ENCODE data around the gene MICAL2. TPM values are rescaled to one million over a fixed set of nuclear protein-coding genes. Genes with fewer than 3 reads are reported as not detected.

The MICAL2 gene
- total and polyA plus RNA-seq, 10 of the 15 experiments (the other 5 are each of a cell fraction or from before 2014, with no cell fraction given) = 0.90 to 5.6 (median 2.4) TPM

GRCh38 chr11:12131943-12132789, 21.8 kb downstream of the MICAL2 start (continued):
- TF ChIP-seq HSF1 (IDR thresholded peaks at IDR 0.05; ENCODE audit: low read depth, low read length) = no peak

- ATAC-seq = no peak
- Histone ChIP-seq H3K9me3 (replicated peaks; ENCODE audit: control insufficient read depth, insufficient read depth, low read length) (no peaks in the 10 kb centered on the region), H3K9ac (ENCODE audit: control insufficient read depth, insufficient read depth, low read length) (no peak overlapping the region), H3K36me3 (ENCODE audit: control insufficient read depth in 2 of 2, insufficient read depth in 2 of 2, low read length in 1 of 2) (no peaks in the 10 kb centered on the region), H3K27ac (ENCODE audit: control insufficient read depth, insufficient read depth) (no peak overlapping the region), H3K79me2 (ENCODE audit: control insufficient read depth, insufficient read depth, low read length) (no peaks in the 10 kb centered on the region), H3K4me2 (ENCODE audit: control insufficient read depth, insufficient read depth) (no peak overlapping the region), H4K20me1 (ENCODE audit: control insufficient read depth, insufficient read depth) (peaks cover 4% of the 10 kb centered on the region; the same call in 1 of the 2 replicates), H2AFZ (ENCODE audit: control insufficient read depth, low read depth, low read length) (no peak overlapping the region), H3K4me3 (no peak overlapping the region), H3K4me1 (ENCODE audit: control insufficient read depth, insufficient read depth, low read length) (no peaks in the 10 kb centered on the region; the same call in 1 of the 2 replicates), H3K27me3 (replicated peaks in 1 of 2; ENCODE audit: control insufficient read depth in 2 of 2, insufficient read depth in 2 of 2, low read length in 1 of 2) (no peaks in the 10 kb centered on the region; a peak in 1 of 4 replicates)
- DNase-seq (ENCODE audit: low read depth, low spot score) = no peak
- ChIA-PET SMC1A (ENCODE audit: uncharacterized antibody, unreplicated experiment) (interaction anchor here (0.7 kb wide), 1 partner anchor 145 kb away, joined by 3 read pairs; no protein-coding TSS in a partner anchor), CTCF (no interaction called here), RAD21 (ENCODE audit: unreplicated experiment) (no interaction called here), POLR2A (no interaction called here)
- WGBS (ENCODE audit: insufficient coverage, insufficient replicate concordance, low lambda C conversion rate, missing lambda C conversion rate) = 28% methylated on average over 2 of the region's 2 CpGs
- TF ChIP-seq KAT2A (conservative IDR thresholded peaks at IDR 0.05; ENCODE audit: control insufficient read depth, low read depth, low read length) (no peak), NR2F1 (conservative IDR thresholded peaks at IDR 0.05) (no peak), USF1 (IDR thresholded peaks at IDR 0.05; ENCODE audit: borderline replicate concordance, extremely low read length, insufficient read depth, low read depth, low read length) (no peak), CEBPB (IDR thresholded peaks at IDR 0.05; ENCODE audit: borderline replicate concordance in 1 of 2, low read depth in 2 of 2, low read length in 2 of 2) (no peak), MLLT1 (IDR thresholded peaks at IDR 0.05) (no peak), PAX5 (IDR thresholded peaks at IDR 0.05; ENCODE audit: borderline replicate concordance, low read depth, low read length) (no peak), SKIL (IDR thresholded peaks at IDR 0.05; ENCODE audit: low read depth, poor library complexity, severe bottlenecking) (no peak), IRF3 (IDR thresholded peaks at IDR 0.05) (no peak), NFYB (IDR thresholded peaks at IDR 0.05; ENCODE audit: insufficient read depth, low read depth, low read length) (no peak), HDAC6 (IDR thresholded peaks at IDR 0.05; ENCODE audit: unreplicated experiment) (no peak), MYB (IDR thresholded peaks at IDR 0.05; ENCODE audit: borderline replicate concordance, low read depth, low read length) (no peak), CBX5 (IDR thresholded peaks at IDR 0.05; ENCODE audit: low read depth) (no peak)
- intact Hi-C loops (cut with micrococcal nuclease; ENCODE audit: unreplicated experiment) (no loop called here), in situ Hi-C loops (cut with MboI) (no loop called here)
- no peak for FAIRE-seq
- no TSS peak for BruUV-seq (replicated peaks)
Observed at GRCh38 chr11:12132790-12133145, 22.4 kb downstream of the MICAL2 start.
